Measurements from ENCODE around the gene HLA-A.

HLA-A gene

GRCh38 chr6:29989211-29989610 lies 46.9 kb downstream of the HLA-A start:
- no peak for DNase-seq (ENCODE audit: low read depth)

- no peak for DNase-seq (ENCODE audit: low read depth)
Measured at GRCh38 chr6:29990931-29991330, 48.6 kb downstream of the HLA-A start.

GRCh38 chr6:29992807-29993206 lies 50.5 kb downstream of the HLA-A start:
- no peak for DNase-seq (ENCODE audit: low read depth)

GRCh38 chr6:29994826-29995225 lies 52.5 kb downstream of the HLA-A start:
- no peak for DNase-seq (ENCODE audit: low read depth)

GRCh38 chr6:29995340-29995777 lies 53.0 kb downstream of the HLA-A start:
- no peak for DNase-seq (ENCODE audit: low read depth)
